Epithelial cell of proximal tubule (primary cell): Measurements from ENCODE around the gene KCNQ1. TPM values are rescaled to one million over a fixed set of nuclear protein-coding genes. Genes with fewer than 3 reads are reported as not detected.

ENCODE experiments used
- DNase-seq: peaks from one replicate; pipeline ENCODE4 v3.0.0-alpha.2; 2011; ENCODE audit warnings: low read depth
- H3K4me3 ChIP-seq: 2 replicates; pipeline ENCODE4 v1.5.1; 2011; ENCODE audit warnings: low read depth, mild to moderate bottlenecking, low read length
- CTCF ChIP-seq: conservative IDR thresholded peaks from 2 replicates; pipeline ENCODE4 v1.5.1; 2012; ENCODE audit warnings: low read depth, mild to moderate bottlenecking, low read length
- total RNA-seq: library from RNA; depleted of rRNA; stranded (reverse); fragments of >200 nt; gene quantifications from 2 replicates; pipeline ENCODE4 v1.2.3, GENCODE V29; 2015

KCNQ1 gene
- total RNA-seq, 1 donor from 2014 or later, result 0.46 TPM

GRCh38 chr11:2445746-2446551 is 1.1 kb downstream of the KCNQ1 start:
- TF ChIP-seq CTCF, result no peak
- no peak overlapping the region for H3K4me3 ChIP-seq
- no peak for DNase-seq

DNA sequence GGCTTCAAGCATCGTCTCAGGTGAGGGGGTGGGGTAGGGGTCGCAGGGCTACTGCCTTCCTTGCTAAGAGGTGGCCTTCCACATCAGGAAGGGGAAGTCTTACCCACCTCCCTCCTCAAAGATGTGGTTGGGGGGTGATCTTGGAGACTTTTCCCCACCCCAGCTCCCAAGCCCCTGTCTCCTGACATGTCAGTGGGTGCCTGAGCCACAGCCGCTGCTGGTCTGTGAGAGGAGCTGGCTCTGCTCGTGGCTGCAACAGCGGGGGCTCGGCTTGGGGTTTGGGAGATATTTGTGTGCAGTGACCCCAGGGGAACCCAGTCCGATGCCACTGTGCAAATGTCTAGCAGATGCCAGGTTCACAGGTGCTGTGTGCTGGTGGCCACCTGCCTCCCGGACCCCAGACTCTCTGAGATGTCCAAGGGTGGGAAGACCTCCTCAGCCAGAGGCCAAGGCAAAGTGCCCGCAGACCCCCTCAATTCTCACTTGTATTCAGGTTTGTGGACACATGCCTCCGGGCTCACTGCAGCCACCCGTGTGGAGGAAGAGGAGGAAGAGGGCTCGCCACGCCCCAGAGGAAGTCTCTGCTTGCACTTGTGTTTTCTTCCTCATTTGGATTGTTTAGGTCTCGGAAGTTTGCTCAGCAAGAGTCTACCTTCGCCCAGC is 1.9 kb downstream of the KCNQ1 start:
- no peak for DNase-seq
- H3K4me3 ChIP-seq, result no peak overlapping the region
- TF ChIP-seq CTCF, result no peak

- no peak for TF ChIP-seq CTCF
- no peak overlapping the region for H3K4me3 ChIP-seq
Observed at GRCh38 chr11:2447253-2447950, 2.6 kb downstream of the KCNQ1 start.

DNA sequence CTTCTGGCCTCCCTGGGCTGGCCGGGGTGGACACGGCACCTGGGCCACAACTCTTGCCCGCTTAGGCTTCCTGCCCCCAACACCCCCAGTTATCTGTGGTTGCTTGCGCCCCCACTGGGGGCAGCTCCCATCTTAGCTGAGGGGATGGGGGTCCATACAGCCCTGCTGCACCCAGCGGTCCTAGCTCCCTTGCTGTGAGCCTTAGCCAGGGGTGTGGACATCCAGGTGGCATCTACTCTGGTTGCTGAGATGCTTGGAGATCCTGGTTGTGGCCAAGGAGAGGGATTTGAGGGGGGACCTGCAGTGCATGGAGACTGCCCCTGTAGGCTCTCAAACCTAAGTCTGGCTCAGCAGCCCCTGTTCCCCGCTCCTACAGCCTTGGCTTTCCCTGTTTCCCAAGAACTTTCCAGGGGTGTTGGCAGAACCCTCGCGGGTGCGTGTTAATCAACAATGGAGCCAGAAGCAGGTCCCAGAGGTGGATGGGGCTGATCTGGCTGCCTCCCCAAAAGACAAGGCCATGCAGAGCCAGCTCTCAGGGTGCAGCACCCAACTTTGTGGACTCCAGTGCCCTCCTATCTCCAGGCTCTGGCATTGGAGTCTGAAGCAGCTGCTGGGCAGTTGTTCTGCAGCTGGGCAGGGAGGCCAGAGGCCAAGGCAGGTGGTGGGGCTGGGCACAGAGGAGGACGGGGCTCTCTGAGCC is 3.3 kb downstream of the KCNQ1 start:
- TF ChIP-seq CTCF, result no peak
- no peak for DNase-seq
- H3K4me3 ChIP-seq, result no peak overlapping the region

More at GRCh38 chr11:2447253-2447950, 2.6 kb downstream of the KCNQ1 start:
- no peak for DNase-seq

GRCh38 chr11:2448661-2449547 is 4.1 kb downstream of the KCNQ1 start:
- DNase-seq, result no peak
- no peak overlapping the region for H3K4me3 ChIP-seq
- TF ChIP-seq CTCF, result no peak
